Measurements from ENCODE around the gene CORO1C.

- TF ChIP-seq EP300 (conservative IDR thresholded peaks at IDR 0.05; ENCODE audit: poor library complexity, severe bottlenecking) (no peak), CTCF (IDR thresholded peaks at IDR 0.05; ENCODE audit: poor library complexity, severe bottlenecking) (no peak)
These were observed 35.0 kb upstream of the CORO1C start for GRCh38 chr12:108766294-108766693.
